NCI-H446 (cell line): ENCODE results near the gene RTN4IP1.

Experiments
- DNase-seq, 2 experiments: peaks; one replicate each; lab custom pipeline; 2025; lab: John Stamatoyannopoulos, UW

The RTN4IP1 gene

DNA sequence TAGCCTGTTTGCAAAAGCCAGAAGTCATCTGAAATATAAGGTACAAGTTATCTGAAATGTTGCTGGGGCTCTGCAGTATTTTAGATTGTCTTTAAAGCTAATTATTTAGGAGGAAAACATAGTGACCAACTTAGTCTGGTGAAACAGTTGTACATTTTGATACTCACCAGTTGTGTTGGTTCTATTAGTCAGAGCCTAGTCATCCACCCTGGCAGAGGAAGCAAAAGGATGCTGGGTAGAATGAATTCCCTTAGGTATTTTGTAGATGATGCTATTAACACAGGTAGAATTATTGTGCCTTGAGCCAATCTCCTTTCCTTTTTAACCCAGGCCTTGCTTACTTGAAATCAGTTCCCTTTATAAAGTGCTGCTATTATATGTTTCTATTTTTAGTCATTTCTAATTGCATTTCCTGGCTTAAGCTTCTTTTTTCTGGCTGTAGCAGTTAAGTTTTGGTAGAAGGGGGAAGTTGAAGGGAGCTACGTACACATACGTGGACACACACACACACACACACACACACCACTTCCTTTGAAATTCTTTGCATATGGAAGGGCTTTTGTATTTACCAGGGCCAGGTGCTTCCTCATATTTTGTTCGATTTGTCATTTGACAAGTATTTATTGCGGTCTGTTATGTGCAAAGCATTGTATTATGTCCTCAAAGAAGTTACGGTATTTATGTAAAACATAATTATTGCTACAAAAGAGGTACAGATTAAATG, 82.4 kb downstream of the RTN4IP1 start:
- no peak for DNase-seq

GRCh38 chr6:106546261-106546690, 83.0 kb downstream of the RTN4IP1 start:
- DNase-seq = no peak

GRCh38 chr6:106540907-106541306, 88.4 kb downstream of the RTN4IP1 start:
- no peak for DNase-seq

DNA sequence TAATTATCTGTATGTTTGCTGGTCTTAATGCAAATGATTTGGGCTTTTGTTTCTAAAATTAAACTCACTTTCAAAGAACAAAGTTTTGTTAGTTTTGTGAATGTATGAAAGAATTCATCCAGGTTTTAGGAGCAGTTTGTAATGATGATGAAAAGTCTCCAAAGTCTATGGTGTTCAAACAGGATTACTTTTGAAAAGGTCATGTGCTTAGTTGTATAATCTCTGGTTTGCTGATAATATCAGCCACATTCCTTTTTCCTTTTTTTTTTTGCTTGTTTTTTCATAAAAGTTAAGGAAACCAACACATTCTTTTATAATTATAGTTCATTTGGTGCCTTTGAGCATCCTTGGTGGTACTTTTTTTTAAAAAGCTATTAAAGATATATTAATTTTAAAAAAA, 88.9 kb downstream of the RTN4IP1 start:
- DNase-seq = no peak

DNA sequence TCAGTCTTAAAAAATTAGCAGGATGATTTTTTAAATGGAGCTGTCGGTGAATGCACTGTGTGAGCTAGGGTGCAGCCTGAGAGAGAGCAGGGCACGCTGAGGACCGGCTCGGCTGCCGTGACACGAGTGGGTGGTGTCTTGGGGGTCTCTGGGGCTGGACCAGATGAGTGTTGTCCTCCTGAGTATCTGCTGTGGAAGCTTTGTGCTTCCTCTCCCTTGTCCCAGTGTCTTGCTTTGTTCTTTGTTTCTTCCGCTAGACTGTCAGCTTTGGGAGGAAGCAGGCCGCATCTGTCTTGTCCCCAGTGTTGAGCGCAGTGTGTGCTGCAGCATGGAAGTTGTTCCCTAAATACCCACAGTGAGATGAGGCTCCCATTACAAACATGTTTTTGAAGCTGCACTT, 89.4 kb downstream of the RTN4IP1 start:
- DNase-seq = no peak

DNA sequence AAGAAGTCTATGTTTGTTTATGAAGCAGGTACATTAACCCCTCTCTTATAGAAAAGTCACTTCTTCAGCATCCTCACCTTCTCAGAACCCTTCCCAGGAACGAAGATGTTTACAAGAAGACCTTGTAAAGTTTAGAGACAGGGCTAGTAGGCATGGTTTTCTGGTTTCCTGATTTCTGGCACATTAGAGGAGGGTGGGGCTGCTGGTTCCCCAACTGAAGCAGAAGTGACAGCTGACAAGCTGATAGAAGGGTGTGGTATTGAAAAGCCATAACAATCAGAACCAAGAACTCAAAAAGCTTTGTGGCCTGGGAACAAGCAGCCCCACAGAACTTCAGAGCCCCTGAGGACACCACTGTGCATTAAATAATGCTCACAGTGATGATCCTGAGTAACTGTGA, 91.2 kb downstream of the RTN4IP1 start:
- no peak for DNase-seq

- no peak for DNase-seq
Measured at GRCh38 chr6:106537662-106538061, 91.6 kb downstream of the RTN4IP1 start.

DNA sequence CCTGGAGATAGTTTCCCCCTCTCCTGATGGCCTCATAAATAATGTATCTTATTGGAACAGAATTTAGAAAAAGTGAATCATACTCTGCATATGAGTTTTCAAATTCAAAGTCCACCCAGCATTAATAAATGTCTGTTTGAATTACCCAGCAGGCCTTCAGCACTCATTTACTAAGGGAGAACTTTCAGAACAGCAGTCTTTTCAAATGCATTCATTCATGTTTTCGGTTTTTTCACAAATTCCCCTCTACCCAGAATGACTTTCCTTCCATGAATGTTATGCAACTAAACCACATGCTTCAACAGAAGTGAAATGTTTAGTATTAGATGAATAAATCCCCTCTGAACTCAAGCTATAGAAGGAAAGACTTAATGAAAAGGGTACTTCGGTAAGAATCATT, 92.4 kb downstream of the RTN4IP1 start:
- no peak for DNase-seq

GRCh38 chr6:106536357-106536756, 92.9 kb downstream of the RTN4IP1 start:
- no peak for DNase-seq

GRCh38 chr6:106535012-106535411, 94.3 kb downstream of the RTN4IP1 start:
- no peak for DNase-seq

DNA sequence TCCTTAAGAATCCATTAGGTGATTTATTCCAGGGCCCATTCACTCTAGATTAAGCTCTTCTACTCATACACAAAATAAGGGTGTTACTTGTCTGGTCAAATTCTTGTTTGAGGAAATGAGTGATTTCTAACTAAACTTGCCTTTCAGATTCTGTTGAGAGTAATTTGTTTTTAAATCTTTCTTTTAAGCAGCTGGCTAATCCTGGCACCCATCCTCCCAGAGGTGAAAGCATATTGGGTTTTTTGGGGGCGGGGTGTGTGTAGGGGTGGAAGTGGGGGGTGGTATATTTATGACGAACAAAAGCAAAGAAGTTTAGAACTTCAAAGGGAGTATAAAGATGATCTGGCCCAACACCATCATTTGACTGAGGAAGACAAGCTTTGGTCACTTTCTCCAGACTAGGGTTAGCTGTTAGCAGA, 94.7 kb downstream of the RTN4IP1 start:
- no peak for DNase-seq

DNA sequence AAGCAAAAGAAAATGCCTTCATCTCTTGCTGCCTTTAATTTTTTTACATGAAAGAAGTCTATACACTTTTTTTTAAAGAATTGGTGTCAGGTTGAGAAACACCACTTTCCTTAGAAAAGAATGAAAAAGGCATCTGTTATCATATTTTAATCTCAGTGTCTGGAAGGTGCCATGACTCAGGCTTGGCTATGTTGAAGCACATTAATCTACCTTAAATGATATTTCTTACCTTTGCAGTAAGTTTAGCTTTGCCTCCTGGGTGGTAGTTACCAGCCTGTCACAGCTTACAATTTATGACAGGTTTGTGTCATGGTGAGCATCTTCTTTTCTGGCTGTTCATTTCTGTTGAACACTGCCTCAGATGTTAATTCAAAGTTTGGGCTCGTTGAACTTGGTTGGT, 95.3 kb downstream of the RTN4IP1 start:
- no peak for DNase-seq

GRCh38 chr6:106533054-106533453, 96.2 kb downstream of the RTN4IP1 start:
- no peak for DNase-seq

- DNase-seq = no peak
Measured at GRCh38 chr6:106530502-106530901, 98.8 kb downstream of the RTN4IP1 start.

DNA sequence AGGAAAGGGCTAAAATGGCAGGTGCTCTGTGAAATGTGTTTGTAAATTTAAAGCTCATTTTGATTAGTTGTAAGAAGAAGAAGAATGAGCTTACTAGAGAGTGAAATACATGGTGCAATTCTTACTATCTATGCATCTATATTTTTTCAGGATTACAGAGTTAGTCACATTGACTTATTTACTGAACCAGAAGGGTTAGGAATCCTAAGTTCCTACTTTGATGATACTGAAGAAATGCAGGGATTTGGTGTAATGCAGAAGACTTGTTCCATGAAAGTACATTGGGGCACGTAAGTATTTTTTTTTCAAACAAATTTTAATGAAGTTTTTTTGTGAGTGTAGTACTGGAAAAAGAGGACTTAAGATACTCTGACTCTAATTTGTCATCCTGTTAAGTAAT, 99.3 kb downstream of the RTN4IP1 start:
- DNase-seq = no peak

DNA sequence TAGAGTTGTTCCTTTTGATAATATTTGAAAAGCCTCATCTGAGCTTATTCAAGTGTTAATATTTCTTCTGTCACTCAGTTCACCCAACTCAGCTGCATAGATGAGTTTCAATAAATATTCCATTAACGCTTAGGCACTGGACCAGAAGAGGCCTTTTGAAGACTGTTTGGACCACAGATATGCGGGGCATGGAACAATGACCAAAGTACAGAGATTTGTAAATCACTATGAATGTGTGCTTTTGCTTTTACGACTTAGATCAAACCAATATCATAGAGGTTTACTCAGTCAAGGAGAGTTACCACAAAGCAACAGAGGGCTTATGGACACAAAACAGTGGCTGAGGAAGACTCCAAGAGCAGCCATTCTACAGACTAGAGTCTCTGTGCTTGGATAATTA, 99.9 kb downstream of the RTN4IP1 start:
- DNase-seq = no peak

DNA sequence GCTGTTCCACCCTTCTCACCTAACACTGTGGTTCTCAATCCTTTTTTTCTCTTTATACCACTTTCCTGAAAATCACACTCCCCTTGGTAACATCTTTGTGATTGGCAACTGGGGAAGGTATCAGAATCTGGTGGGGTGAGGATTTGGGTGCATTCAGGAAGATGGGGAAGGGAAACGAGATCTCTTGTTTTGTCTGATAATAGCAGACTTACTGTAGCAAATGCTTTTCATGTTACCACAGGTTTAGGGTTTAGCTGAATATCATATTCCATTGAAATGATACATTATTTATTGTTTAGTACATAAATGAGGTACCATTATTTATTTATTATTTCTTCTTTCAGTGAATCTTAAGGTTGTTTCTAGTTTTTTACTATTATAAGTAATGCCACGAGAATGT, 100.8 kb downstream of the RTN4IP1 start:
- no peak for DNase-seq

DNA sequence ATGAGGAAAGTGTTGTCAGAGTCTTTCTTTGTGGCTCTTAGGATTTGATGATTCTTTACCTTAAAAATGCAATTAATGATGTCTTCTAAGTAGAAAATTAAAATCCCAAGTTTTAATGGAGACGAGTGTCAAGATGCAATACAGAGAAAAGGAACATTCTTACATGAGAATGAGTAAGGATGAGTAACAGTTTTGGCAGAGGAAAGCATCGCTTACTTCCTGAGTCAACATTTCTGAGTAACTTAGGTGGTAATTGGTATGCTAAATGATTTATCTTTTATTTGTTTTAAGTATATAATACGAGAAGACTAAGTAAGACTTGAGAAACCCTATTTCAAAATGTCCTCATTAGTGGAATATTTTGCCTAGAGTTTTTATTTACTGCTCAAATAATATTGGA, 101.3 kb downstream of the RTN4IP1 start:
- DNase-seq = no peak

DNA sequence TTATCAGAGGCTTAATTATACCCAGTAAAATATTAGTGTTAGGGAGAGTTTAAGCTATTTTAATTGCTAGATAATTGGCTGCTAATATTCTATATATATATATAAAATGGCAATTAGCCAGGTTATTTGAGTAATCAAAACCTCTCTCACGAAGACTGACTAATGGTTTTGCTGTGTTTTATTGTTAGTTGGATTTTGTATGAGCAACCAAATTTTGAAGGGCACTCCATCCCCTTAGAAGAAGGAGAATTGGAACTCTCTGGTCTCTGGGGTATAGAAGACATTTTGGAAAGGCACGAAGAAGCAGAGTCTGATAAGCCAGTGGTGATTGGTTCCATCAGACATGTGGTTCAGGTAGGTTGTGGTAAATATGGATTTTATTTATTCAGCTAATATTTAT, 102.2 kb downstream of the RTN4IP1 start:
- no peak for DNase-seq

DNA sequence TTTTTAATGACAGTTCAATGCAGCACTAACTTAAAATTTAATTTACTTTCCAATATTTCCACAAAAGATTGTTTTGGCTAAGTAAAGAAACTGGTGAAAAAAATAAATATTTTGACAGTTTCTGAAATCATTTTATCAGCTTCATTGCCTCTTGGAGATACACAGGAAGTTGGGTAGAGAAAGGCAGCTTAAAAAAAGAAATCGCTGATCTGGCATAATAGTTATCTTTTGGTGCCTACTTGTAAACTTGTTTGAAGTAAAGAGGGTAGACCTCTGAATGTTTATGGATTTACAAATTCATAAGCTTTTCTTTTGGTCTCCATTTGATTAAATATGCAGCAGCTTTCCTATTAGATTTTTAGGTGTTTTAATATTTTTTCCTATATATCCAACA, 103.4 kb downstream of the RTN4IP1 start:
- DNase-seq = no peak

- no peak for DNase-seq
Measured at GRCh38 chr6:106525107-106525881, 104.0 kb downstream of the RTN4IP1 start.

DNA sequence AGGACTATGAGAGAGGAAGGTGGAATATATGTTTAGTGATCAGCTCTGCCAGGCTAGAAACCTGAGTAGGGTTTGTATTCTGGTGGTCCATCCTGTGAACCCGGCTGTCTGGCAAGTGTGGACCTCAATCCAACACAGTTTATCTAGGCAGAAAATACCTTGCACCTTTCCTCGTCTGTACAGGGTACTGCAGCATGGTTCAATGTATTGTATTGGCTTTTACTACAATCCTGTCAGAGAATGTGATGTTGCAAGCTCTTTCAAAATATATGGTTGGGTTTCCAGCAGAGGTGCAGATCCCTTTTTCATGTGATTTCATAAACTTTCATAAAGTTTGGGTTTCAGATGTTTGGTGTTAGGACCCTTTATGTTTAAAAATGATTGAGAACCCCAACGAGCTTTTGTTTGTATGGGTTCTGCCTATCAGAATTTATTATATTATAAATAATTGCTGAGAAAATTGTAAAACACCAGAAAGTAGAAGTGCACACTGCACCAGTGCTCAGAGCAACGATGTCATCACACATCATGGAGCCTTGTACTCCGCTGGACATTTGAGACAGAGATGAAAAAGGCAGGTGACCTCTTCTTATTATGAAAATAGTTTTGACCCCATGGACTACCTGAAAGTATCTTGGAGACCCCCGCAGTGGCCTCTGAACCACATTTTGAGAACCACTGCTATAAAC, 106.6 kb downstream of the RTN4IP1 start:
- no peak for DNase-seq
